ENCODE data around the gene HOATZ.

The HOATZ gene

GRCh38 chr11:111476366-111476765, 38.2 kb upstream of the HOATZ start:
- Histone ChIP-seq H3K27ac (ENCODE audit: low read depth, low read length) (no peak overlapping the region), H3F3A (ENCODE audit: insufficient read depth) (no peaks in the 10 kb centered on the region), H3K27me3 (ENCODE audit: low read length) (no peaks in the 10 kb centered on the region), H3K9ac (ENCODE audit: low read length) (no peak overlapping the region), H3K79me2 (ENCODE audit: insufficient read depth, low read length) (no peaks in the 10 kb centered on the region), H3K9me3 (ENCODE audit: insufficient read depth, low read length) (no peaks in the 10 kb centered on the region), H3K4me3 (ENCODE audit: insufficient read depth, low read length, poor library complexity, severe bottlenecking) (no peak overlapping the region), H4K20me1 (ENCODE audit: low read depth, low read length) (no peaks in the 10 kb centered on the region), H3K36me3 (ENCODE audit: low read length) (no peaks in the 10 kb centered on the region), H3K4me2 (ENCODE audit: low read depth, low read length, poor library complexity, severe bottlenecking) (no peak overlapping the region), H3K9me2 (replicated peaks; ENCODE audit: insufficient read depth, low read length) (no peaks in the 10 kb centered on the region), H2AFZ (ENCODE audit: low read depth, low read length, severe bottlenecking) (no peak overlapping the region)
- TF ChIP-seq EZH2phosphoT487 (conservative IDR thresholded peaks at IDR 0.05; ENCODE audit: low read length) (no peak), CTCF (IDR thresholded peaks at IDR 0.05; ENCODE audit: insufficient read depth, low read length, poor library complexity, severe bottlenecking) (no peak)

- H3K4me3 ChIP-seq (ENCODE audit: insufficient read depth, low read length, poor library complexity, severe bottlenecking) = no peak overlapping the region
- H3K79me2 ChIP-seq (ENCODE audit: insufficient read depth, low read length) = no peaks in the 10 kb centered on the region
- H3K9me3 ChIP-seq (ENCODE audit: insufficient read depth, low read length) = no peaks in the 10 kb centered on the region
- no peak overlapping the region for H3K9ac ChIP-seq (ENCODE audit: low read length)
- H3K27ac ChIP-seq (ENCODE audit: low read depth, low read length) = no peak overlapping the region
- no peaks in the 10 kb centered on the region for H4K20me1 ChIP-seq (ENCODE audit: low read depth, low read length)
- H3K36me3 ChIP-seq (ENCODE audit: low read length) = no peaks in the 10 kb centered on the region
- no peak overlapping the region for H2AFZ ChIP-seq (ENCODE audit: low read depth, low read length, severe bottlenecking)
- TF ChIP-seq CTCF (IDR thresholded peaks at IDR 0.05; ENCODE audit: insufficient read depth, low read length, poor library complexity, severe bottlenecking) (no peak), EZH2phosphoT487 (conservative IDR thresholded peaks at IDR 0.05; ENCODE audit: low read length) (no peak)
- H3F3A ChIP-seq (ENCODE audit: insufficient read depth) = no peaks in the 10 kb centered on the region
- no peaks in the 10 kb centered on the region for H3K9me2 ChIP-seq (replicated peaks; ENCODE audit: insufficient read depth, low read length)
- no peaks in the 10 kb centered on the region for H3K27me3 ChIP-seq (ENCODE audit: low read length)
- H3K4me2 ChIP-seq (ENCODE audit: low read depth, low read length, poor library complexity, severe bottlenecking) = no peak overlapping the region
Observed at GRCh38 chr11:111476956-111477355, 37.6 kb upstream of the HOATZ start.

- Histone ChIP-seq H3K36me3 (ENCODE audit: low read length) (no peaks in the 10 kb centered on the region), H3F3A (ENCODE audit: insufficient read depth) (no peaks in the 10 kb centered on the region), H3K27ac (ENCODE audit: low read depth, low read length) (no peak overlapping the region), H3K4me2 (ENCODE audit: low read depth, low read length, poor library complexity, severe bottlenecking) (no peak overlapping the region), H3K9me2 (replicated peaks; ENCODE audit: insufficient read depth, low read length) (no peaks in the 10 kb centered on the region), H3K27me3 (ENCODE audit: low read length) (no peaks in the 10 kb centered on the region), H3K4me3 (ENCODE audit: insufficient read depth, low read length, poor library complexity, severe bottlenecking) (no peak overlapping the region), H4K20me1 (ENCODE audit: low read depth, low read length) (no peaks in the 10 kb centered on the region), H3K79me2 (ENCODE audit: insufficient read depth, low read length) (no peaks in the 10 kb centered on the region), H3K9me3 (ENCODE audit: insufficient read depth, low read length) (no peaks in the 10 kb centered on the region), H3K9ac (ENCODE audit: low read length) (no peak overlapping the region), H2AFZ (ENCODE audit: low read depth, low read length, severe bottlenecking) (no peak overlapping the region)
- TF ChIP-seq CTCF (IDR thresholded peaks at IDR 0.05; ENCODE audit: insufficient read depth, low read length, poor library complexity, severe bottlenecking) (no peak), EZH2phosphoT487 (conservative IDR thresholded peaks at IDR 0.05; ENCODE audit: low read length) (no peak)
Observed at GRCh38 chr11:111477898-111478297, 36.7 kb upstream of the HOATZ start.

Measured in SU-DHL-6 (cell line).